Osteocyte (in vitro differentiated cells): ENCODE data around the gene EMID1. TPM values are rescaled to one million over a fixed set of nuclear protein-coding genes. Genes with fewer than 3 reads are reported as not detected.

ENCODE experiments used
- DNase-seq: peaks from one replicate; pipeline ENCODE4 v3.0.0; 2021; ENCODE audit warnings: mixed read lengths; ENCODE audit not compliant: unreplicated experiment; ENCODE audit errors: extremely low spot score
- H3K27ac Mint-ChIP-seq: one replicate; pipeline ENCODE4 v1.8.0; 2021; ENCODE audit warnings: mild to moderate bottlenecking, mixed read lengths; ENCODE audit not compliant: unreplicated experiment
- H3K27me3 Mint-ChIP-seq: one replicate; pipeline ENCODE4 v1.8.0; 2021; ENCODE audit warnings: mixed read lengths; ENCODE audit not compliant: unreplicated experiment
- H3K36me3 Mint-ChIP-seq: one replicate; pipeline ENCODE4 v1.8.0; 2021; ENCODE audit warnings: mixed read lengths; ENCODE audit not compliant: unreplicated experiment
- H3K4me1 Mint-ChIP-seq: one replicate; pipeline ENCODE4 v1.8.0; 2021; ENCODE audit warnings: mixed read lengths; ENCODE audit not compliant: unreplicated experiment
- H3K4me3 Mint-ChIP-seq: one replicate; pipeline ENCODE4 v1.8.0; 2021; ENCODE audit warnings: mild to moderate bottlenecking, moderate library complexity, mixed read lengths; ENCODE audit not compliant: unreplicated experiment
- H3K9me3 Mint-ChIP-seq: one replicate; pipeline ENCODE4 v1.8.0; 2021; ENCODE audit warnings: mixed read lengths; ENCODE audit not compliant: unreplicated experiment
- total RNA-seq: library from RNA; stranded (reverse); gene quantifications from 2 replicates; pipeline ENCODE4 v1.2.1, GENCODE V29; 2021
- TF ChIP-seq, protein P1 (sequence below): fragments of 200-600 bp; sonication (generic); IDR thresholded peaks from 2 replicates; pipeline ENCODE4 v1.5.0; 2021; ENCODE audit warnings: antibody characterized with exemption, mild to moderate bottlenecking, moderate library complexity

EMID1 gene
- total RNA-seq, 1 donor from 2014 or later, result 0.51 TPM

DNA sequence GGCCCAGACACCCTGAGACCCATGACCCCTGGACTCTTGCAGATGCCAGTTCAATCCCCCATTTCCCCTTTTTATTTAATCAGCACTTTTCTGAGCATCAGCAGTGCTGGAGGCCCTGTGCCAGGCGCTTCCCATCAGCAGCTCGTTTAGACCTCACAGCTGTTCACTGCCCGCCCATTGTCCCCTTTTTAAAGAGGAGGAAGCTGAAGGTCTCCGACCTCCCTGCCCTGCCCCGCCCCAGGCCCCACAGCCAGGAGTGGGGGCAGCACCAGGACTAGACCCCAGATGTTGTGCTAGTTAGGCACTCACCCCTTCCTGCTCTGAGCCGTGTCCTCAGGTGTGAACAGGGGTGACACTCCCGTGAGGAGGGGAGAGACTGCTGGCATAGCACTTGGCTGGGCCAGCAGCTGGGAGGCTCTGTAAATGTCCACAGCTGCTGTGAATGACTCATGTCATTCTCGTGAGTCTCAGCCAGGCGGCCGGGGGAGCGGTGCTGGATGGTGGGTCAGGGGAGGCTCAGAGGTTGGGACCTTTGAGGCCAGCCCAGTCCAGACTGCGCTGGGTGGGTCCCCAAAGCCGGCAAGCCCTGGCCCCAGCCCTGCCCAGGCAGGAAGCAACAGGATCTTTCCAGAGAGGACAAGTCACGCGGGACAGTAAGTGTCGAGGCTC is 19.9 kb downstream of the EMID1 start:
- Mint-ChIP-seq H3K36me3 (no peaks in the 10 kb centered on the region), H3K9me3 (no peaks in the 10 kb centered on the region), H3K4me3 (no peak overlapping the region), H3K4me1 (peaks cover 8% of the 10 kb centered on the region), H3K27ac (no peak overlapping the region), H3K27me3 (no peaks in the 10 kb centered on the region)
- TF ChIP-seq, protein P1, sequence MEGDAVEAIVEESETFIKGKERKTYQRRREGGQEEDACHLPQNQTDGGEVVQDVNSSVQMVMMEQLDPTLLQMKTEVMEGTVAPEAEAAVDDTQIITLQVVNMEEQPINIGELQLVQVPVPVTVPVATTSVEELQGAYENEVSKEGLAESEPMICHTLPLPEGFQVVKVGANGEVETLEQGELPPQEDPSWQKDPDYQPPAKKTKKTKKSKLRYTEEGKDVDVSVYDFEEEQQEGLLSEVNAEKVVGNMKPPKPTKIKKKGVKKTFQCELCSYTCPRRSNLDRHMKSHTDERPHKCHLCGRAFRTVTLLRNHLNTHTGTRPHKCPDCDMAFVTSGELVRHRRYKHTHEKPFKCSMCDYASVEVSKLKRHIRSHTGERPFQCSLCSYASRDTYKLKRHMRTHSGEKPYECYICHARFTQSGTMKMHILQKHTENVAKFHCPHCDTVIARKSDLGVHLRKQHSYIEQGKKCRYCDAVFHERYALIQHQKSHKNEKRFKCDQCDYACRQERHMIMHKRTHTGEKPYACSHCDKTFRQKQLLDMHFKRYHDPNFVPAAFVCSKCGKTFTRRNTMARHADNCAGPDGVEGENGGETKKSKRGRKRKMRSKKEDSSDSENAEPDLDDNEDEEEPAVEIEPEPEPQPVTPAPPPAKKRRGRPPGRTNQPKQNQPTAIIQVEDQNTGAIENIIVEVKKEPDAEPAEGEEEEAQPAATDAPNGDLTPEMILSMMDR, result no peak
- no peak for DNase-seq

DNA sequence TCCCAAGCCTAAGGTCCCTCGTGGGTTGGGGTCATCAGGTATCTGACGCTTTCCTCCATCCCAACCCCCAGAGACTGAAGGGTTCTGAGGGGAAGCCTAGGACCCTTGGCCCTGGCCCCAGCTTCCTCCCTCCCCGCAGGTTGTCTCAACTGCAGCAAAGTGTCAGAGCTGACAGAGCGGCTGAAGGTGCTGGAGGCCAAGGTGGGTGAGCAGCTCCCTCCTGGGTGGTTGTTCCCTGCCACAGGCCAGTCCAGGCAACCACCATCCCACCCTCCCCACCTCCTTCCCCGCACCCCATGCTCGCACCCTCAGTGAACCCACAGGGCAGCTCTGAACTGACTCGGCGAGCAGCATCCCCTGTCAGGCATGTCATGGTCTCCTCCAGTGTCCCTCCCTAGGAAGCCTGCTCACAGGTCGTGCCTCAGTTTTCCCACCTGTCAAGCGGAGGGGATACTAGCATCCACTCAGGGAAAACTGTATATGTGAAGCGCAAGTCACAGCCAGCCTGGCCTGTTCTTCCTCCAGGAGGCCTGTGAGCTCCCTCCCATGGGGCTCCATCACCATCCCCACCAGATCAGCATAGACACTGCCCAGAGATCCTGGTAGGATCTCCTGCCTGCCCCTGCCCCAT is 20.8 kb downstream of the EMID1 start:
- Mint-ChIP-seq H3K27ac (no peak overlapping the region), H3K4me1 (peaks cover 8% of the 10 kb centered on the region), H3K36me3 (no peaks in the 10 kb centered on the region), H3K9me3 (no peaks in the 10 kb centered on the region), H3K4me3 (no peak overlapping the region), H3K27me3 (no peaks in the 10 kb centered on the region)
- DNase-seq, result no peak
- TF ChIP-seq, protein P1, result no peak

DNA sequence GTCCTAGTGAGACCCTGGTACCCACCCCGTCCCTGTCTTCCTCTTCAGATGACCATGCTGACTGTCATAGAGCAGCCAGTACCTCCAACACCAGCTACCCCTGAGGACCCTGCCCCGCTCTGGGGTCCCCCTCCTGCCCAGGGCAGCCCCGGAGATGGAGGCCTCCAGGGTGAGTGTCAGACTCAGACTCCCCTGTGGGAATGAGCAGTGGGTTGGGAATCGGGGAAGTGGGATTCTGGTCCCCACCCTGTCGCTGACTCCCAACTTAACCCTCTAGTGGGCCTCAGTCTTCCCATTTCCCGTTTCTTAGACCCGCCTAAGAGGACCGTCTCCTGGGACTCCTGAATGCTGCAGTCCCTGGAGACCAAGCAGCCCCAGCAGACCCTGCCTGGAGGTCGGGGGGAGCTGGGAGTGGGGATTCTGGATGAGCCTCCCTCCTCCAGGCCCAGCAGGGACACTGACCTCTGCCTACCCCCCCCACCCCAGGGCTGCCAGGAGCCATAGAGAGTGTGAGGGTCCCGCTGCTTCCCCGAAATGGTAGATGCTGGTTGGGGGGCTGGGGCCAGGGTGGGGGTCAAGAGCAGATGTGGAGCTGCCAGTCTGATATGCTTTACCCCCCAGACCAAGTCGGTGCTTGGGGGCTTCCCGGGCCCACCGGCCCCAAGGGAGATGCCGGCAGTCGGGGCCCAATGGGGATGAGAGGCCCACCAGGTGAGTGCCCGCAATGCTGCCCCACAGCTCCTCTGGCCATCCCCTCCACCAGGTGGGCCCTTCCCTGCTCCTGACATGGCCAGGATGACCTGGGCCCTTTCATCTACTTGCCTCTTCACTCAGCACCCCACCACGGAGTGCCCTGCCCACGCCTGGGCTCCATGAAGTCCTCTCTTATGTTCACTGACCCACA is 25.5 kb downstream of the EMID1 start:
- H3K4me3 Mint-ChIP-seq, result no peak overlapping the region
- H3K27ac Mint-ChIP-seq, result no peak overlapping the region
- peaks cover 9% of the 10 kb centered on the region for H3K27me3 Mint-ChIP-seq
- peaks cover 6% of the 10 kb centered on the region for H3K9me3 Mint-ChIP-seq
- TF ChIP-seq, protein P1, result no peak
- no peak for DNase-seq
- no peaks in the 10 kb centered on the region for H3K36me3 Mint-ChIP-seq
- H3K4me1 Mint-ChIP-seq, result no peaks in the 10 kb centered on the region

DNA sequence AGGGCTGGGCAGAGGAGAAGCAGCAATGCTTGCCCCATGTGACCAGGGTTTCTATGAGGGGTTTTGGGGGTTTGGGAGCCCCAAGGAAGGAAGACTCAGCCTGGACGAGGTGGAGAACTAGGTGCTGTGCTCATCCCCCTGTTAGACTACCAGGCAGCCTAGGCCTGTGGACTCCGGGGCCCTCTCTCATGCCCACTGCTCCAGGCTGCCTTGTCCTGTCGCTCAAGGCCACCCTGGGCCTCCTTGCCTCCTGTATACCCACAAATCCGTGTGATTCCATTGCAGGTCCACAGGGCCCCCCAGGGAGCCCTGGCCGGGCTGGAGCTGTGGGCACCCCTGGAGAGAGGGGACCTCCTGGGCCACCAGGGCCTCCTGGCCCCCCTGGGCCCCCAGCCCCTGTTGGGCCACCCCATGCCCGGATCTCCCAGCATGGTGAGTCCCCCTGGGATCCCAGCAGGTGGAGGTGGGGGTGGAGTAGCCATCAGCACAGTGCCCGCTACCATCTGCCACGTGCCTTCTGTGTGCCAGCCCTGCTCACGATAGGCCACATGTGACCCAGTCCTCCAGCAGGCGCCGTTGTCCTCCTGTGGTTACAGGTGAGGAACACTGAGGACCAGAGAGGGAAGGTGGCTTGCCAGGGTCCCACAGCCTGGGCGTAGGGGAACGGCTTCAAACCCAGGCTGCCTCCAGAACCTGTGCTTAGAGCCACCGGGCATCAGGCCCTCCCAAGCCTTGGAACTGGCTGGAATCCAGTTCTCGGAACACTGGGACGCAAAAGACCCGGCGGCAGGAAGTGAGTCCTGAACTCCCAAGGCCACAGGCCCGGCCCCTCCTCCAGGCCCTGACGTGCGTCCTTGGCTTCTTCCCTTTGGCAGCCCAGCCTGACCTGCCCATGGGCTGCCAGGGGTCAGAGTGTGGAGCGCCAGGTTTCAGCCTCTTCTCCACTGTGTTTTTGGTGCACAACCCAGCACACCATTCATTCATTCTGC is 26.6 kb downstream of the EMID1 start:
- Mint-ChIP-seq H3K4me3 (no peak overlapping the region), H3K4me1 (no peaks in the 10 kb centered on the region), H3K27me3 (peaks cover 9% of the 10 kb centered on the region), H3K9me3 (peaks cover 6% of the 10 kb centered on the region), H3K27ac (no peak overlapping the region), H3K36me3 (no peaks in the 10 kb centered on the region)
- no peak for DNase-seq
- TF ChIP-seq, protein P1, result no peak
